Measurements from ENCODE around the gene ARNT2.

The ARNT2 gene

GRCh38 chr15:80580536-80581260 is 176.5 kb downstream of the ARNT2 start:
- Histone ChIP-seq H3K9ac (ENCODE audit: insufficient read length, low read depth) (no peak overlapping the region), H3K4me1 (ENCODE audit: insufficient read depth, insufficient read length) (peaks cover 6% of the 10 kb centered on the region), H3K4me3 (ENCODE audit: insufficient read length, low read depth) (no peak overlapping the region), H3K27me3 (ENCODE audit: insufficient read depth, insufficient read length) (no peaks in the 10 kb centered on the region), H3K36me3 (ENCODE audit: insufficient read depth, insufficient read length, low read length) (no peaks in the 10 kb centered on the region), H3K9me3 (ENCODE audit: insufficient read depth, low read length) (no peaks in the 10 kb centered on the region)
- no peak for DNase-seq (ENCODE audit: low read depth, low spot score)
- TF ChIP-seq ZNF274 (IDR thresholded peaks at IDR 0.05; ENCODE audit: low read depth, low read length), result no peak
- TF ChIP-seq YY1 (IDR thresholded peaks at IDR 0.05; ENCODE audit: insufficient read depth, insufficient read length), result no peak
- no peak for TF ChIP-seq SUZ12 (IDR thresholded peaks at IDR 0.05; ENCODE audit: extremely low read depth, insufficient read depth, insufficient read length)

- H3K9ac ChIP-seq (ENCODE audit: insufficient read length, low read depth), result no peak overlapping the region
Measured at GRCh38 chr15:80581976-80582375, 177.8 kb downstream of the ARNT2 start.

GRCh38 chr15:80582816-80583423 is 178.7 kb downstream of the ARNT2 start:
- DNase-seq (ENCODE audit: low read depth, low spot score), result no peak
- no peaks in the 10 kb centered on the region for H3K9me3 ChIP-seq (ENCODE audit: insufficient read depth, low read length)
- H3K9ac ChIP-seq (ENCODE audit: insufficient read length, low read depth), result no peak overlapping the region
- H3K4me1 ChIP-seq (ENCODE audit: insufficient read depth, insufficient read length), result peaks cover 11% of the 10 kb centered on the region
- H3K27me3 ChIP-seq (ENCODE audit: insufficient read depth, insufficient read length), result no peaks in the 10 kb centered on the region
- TF ChIP-seq YY1 (IDR thresholded peaks at IDR 0.05; ENCODE audit: insufficient read depth, insufficient read length) (no peak), ZNF274 (IDR thresholded peaks at IDR 0.05; ENCODE audit: low read depth, low read length) (no peak), SUZ12 (IDR thresholded peaks at IDR 0.05; ENCODE audit: extremely low read depth, insufficient read depth, insufficient read length) (no peak)
- no peaks in the 10 kb centered on the region for H3K36me3 ChIP-seq (ENCODE audit: insufficient read depth, insufficient read length, low read length)
- H3K4me3 ChIP-seq (ENCODE audit: insufficient read length, low read depth), result no peak overlapping the region

More at GRCh38 chr15:80581976-80582375, 177.8 kb downstream of the ARNT2 start:
- Histone ChIP-seq H3K4me1 (ENCODE audit: insufficient read depth, insufficient read length) (peaks cover 6% of the 10 kb centered on the region), H3K9me3 (ENCODE audit: insufficient read depth, low read length) (no peaks in the 10 kb centered on the region), H3K27me3 (ENCODE audit: insufficient read depth, insufficient read length) (no peaks in the 10 kb centered on the region), H3K36me3 (ENCODE audit: insufficient read depth, insufficient read length, low read length) (no peaks in the 10 kb centered on the region), H3K4me3 (ENCODE audit: insufficient read length, low read depth) (no peak overlapping the region)
- no peak for DNase-seq (ENCODE audit: low read depth, low spot score)
- TF ChIP-seq ZNF274 (IDR thresholded peaks at IDR 0.05; ENCODE audit: low read depth, low read length), result no peak
- no peak for TF ChIP-seq YY1 (IDR thresholded peaks at IDR 0.05; ENCODE audit: insufficient read depth, insufficient read length)
- TF ChIP-seq SUZ12 (IDR thresholded peaks at IDR 0.05; ENCODE audit: extremely low read depth, insufficient read depth, insufficient read length), result no peak

- no peak overlapping the region for H3K4me3 ChIP-seq (ENCODE audit: insufficient read length, low read depth)
- H3K9ac ChIP-seq (ENCODE audit: insufficient read length, low read depth), result no peak overlapping the region
- no peaks in the 10 kb centered on the region for H3K27me3 ChIP-seq (ENCODE audit: insufficient read depth, insufficient read length)
- no peak for TF ChIP-seq SUZ12 (IDR thresholded peaks at IDR 0.05; ENCODE audit: extremely low read depth, insufficient read depth, insufficient read length)
- TF ChIP-seq ZNF274 (IDR thresholded peaks at IDR 0.05; ENCODE audit: low read depth, low read length), result no peak
- TF ChIP-seq YY1 (IDR thresholded peaks at IDR 0.05; ENCODE audit: insufficient read depth, insufficient read length), result no peak
- no peak for DNase-seq (ENCODE audit: low read depth, low spot score)
- H3K36me3 ChIP-seq (ENCODE audit: insufficient read depth, insufficient read length, low read length), result no peaks in the 10 kb centered on the region
- H3K4me1 ChIP-seq (ENCODE audit: insufficient read depth, insufficient read length), result peaks cover 14% of the 10 kb centered on the region
- H3K9me3 ChIP-seq (ENCODE audit: insufficient read depth, low read length), result no peaks in the 10 kb centered on the region
Measured at GRCh38 chr15:80584561-80584964, 180.4 kb downstream of the ARNT2 start.

- TF ChIP-seq SUZ12 (IDR thresholded peaks at IDR 0.05; ENCODE audit: extremely low read depth, insufficient read depth, insufficient read length) (no peak), ZNF274 (IDR thresholded peaks at IDR 0.05; ENCODE audit: low read depth, low read length) (no peak), YY1 (IDR thresholded peaks at IDR 0.05; ENCODE audit: insufficient read depth, insufficient read length) (no peak)
Measured at GRCh38 chr15:80584973-80585525, 180.9 kb downstream of the ARNT2 start.

GRCh38 chr15:80585544-80586018 is 181.4 kb downstream of the ARNT2 start:
- no peak overlapping the region for H3K4me3 ChIP-seq (ENCODE audit: insufficient read length, low read depth)
- no peaks in the 10 kb centered on the region for H3K27me3 ChIP-seq (ENCODE audit: insufficient read depth, insufficient read length)
- no peak overlapping the region for H3K9ac ChIP-seq (ENCODE audit: insufficient read length, low read depth)
- DNase-seq (ENCODE audit: low read depth, low spot score), result no peak
- H3K36me3 ChIP-seq (ENCODE audit: insufficient read depth, insufficient read length, low read length), result no peaks in the 10 kb centered on the region
- TF ChIP-seq ZNF274 (IDR thresholded peaks at IDR 0.05; ENCODE audit: low read depth, low read length) (no peak), SUZ12 (IDR thresholded peaks at IDR 0.05; ENCODE audit: extremely low read depth, insufficient read depth, insufficient read length) (no peak), YY1 (IDR thresholded peaks at IDR 0.05; ENCODE audit: insufficient read depth, insufficient read length) (no peak)
- peaks cover 14% of the 10 kb centered on the region for H3K4me1 ChIP-seq (ENCODE audit: insufficient read depth, insufficient read length)
- H3K9me3 ChIP-seq (ENCODE audit: insufficient read depth, low read length), result no peaks in the 10 kb centered on the region

More at GRCh38 chr15:80584973-80585525, 180.9 kb downstream of the ARNT2 start:
- no peak for DNase-seq (ENCODE audit: low read depth, low spot score)
- Histone ChIP-seq H3K9ac (ENCODE audit: insufficient read length, low read depth) (no peak overlapping the region), H3K9me3 (ENCODE audit: insufficient read depth, low read length) (no peaks in the 10 kb centered on the region), H3K4me3 (ENCODE audit: insufficient read length, low read depth) (no peak overlapping the region), H3K27me3 (ENCODE audit: insufficient read depth, insufficient read length) (no peaks in the 10 kb centered on the region), H3K36me3 (ENCODE audit: insufficient read depth, insufficient read length, low read length) (no peaks in the 10 kb centered on the region), H3K4me1 (ENCODE audit: insufficient read depth, insufficient read length) (peaks cover 14% of the 10 kb centered on the region)

GRCh38 chr15:80586161-80586560 is 182.0 kb downstream of the ARNT2 start:
- Histone ChIP-seq H3K27me3 (ENCODE audit: insufficient read depth, insufficient read length) (no peaks in the 10 kb centered on the region), H3K36me3 (ENCODE audit: insufficient read depth, insufficient read length, low read length) (no peaks in the 10 kb centered on the region), H3K9ac (ENCODE audit: insufficient read length, low read depth) (no peak overlapping the region), H3K4me1 (ENCODE audit: insufficient read depth, insufficient read length) (peaks cover 16% of the 10 kb centered on the region), H3K4me3 (ENCODE audit: insufficient read length, low read depth) (no peak overlapping the region), H3K9me3 (ENCODE audit: insufficient read depth, low read length) (no peaks in the 10 kb centered on the region)
- no peak for DNase-seq (ENCODE audit: low read depth, low spot score)
- no peak for TF ChIP-seq ZNF274 (IDR thresholded peaks at IDR 0.05; ENCODE audit: low read depth, low read length)
- no peak for TF ChIP-seq SUZ12 (IDR thresholded peaks at IDR 0.05; ENCODE audit: extremely low read depth, insufficient read depth, insufficient read length)
- TF ChIP-seq YY1 (IDR thresholded peaks at IDR 0.05; ENCODE audit: insufficient read depth, insufficient read length), result no peak

All from NT2/D1 (cell line).